Adrenal gland (tissue), 5 donors: ENCODE measurements around the gene CLCN7.

ENCODE experiments used
- POLR2A ChIP-seq, 2 donors: fragments of 450-650 bp; IDR thresholded peaks; one replicate each; pipeline ENCODE4 v1.6.1; 2017; ENCODE audit warnings: antibody characterized with exemption in 2 of 2, mild to moderate bottlenecking in 2 of 2, moderate library complexity in 1 of 2
- TF ChIP-seq, protein P1 (sequence below), 6 experiments: fragments of 450-650 bp in 4 of 6; fragments of 200-600 bp in 2 of 6; sonication (generic) in 1 of 6; IDR thresholded peaks; 1 replicate in 5 of 6; 2 replicates in 1 of 6; pipeline versions ENCODE4 v1.5.1 to v1.8.0; 2016 to 2021; ENCODE audit warnings: antibody characterized with exemption in 6 of 6, mild to moderate bottlenecking in 2 of 6, moderate library complexity in 1 of 6
- donor health status: DM: no; HTN: no; CAD: no.

DNA sequence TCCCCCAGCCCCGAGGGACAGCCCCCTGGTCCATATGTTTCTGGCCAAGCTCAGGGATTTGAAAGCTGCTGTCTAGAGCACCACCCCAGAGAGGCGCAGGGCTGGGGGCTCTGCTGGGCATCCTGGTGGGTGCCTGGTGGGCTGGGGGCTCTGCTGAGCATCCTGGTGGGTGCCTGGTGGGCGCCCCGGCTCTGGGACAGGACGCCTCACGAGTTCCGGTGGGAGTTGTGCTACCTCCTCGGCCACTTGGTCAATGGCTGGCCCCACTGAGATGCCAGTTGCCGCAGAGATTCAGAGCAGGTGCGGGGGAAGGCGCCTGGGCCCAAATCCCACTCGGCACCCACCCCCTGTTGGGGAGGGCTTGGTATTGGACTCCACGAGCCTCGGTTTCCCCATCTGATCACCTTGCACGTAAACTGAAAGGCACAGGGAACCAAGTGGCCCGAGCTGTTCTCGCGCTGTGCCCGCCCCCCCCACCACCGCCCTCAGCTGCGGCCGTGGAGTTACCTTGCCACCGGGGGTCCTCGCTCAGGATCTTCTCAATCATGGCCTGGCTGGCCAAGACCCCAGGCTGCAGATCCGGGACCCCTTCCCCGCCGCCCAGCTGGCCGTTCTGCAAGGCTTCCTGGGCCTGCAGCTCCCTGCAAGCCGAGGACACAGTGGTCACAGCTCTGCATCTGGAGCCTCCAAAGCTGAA, 73.6 kb downstream of the CLCN7 start:
- no peak for TF ChIP-seq POLR2A (IDR thresholded peaks at IDR 0.05)
- TF ChIP-seq, protein P1, sequence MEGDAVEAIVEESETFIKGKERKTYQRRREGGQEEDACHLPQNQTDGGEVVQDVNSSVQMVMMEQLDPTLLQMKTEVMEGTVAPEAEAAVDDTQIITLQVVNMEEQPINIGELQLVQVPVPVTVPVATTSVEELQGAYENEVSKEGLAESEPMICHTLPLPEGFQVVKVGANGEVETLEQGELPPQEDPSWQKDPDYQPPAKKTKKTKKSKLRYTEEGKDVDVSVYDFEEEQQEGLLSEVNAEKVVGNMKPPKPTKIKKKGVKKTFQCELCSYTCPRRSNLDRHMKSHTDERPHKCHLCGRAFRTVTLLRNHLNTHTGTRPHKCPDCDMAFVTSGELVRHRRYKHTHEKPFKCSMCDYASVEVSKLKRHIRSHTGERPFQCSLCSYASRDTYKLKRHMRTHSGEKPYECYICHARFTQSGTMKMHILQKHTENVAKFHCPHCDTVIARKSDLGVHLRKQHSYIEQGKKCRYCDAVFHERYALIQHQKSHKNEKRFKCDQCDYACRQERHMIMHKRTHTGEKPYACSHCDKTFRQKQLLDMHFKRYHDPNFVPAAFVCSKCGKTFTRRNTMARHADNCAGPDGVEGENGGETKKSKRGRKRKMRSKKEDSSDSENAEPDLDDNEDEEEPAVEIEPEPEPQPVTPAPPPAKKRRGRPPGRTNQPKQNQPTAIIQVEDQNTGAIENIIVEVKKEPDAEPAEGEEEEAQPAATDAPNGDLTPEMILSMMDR (IDR thresholded peaks at IDR 0.05), result no peak
